Measurements from ENCODE around the gene ZFAND6.
"Not testable (repeated sequence)": the region's sequence is repeated elsewhere in the genome, so short reads cannot be mapped to it uniquely, and the experiment has no call there.

Gene ZFAND6

DNA sequence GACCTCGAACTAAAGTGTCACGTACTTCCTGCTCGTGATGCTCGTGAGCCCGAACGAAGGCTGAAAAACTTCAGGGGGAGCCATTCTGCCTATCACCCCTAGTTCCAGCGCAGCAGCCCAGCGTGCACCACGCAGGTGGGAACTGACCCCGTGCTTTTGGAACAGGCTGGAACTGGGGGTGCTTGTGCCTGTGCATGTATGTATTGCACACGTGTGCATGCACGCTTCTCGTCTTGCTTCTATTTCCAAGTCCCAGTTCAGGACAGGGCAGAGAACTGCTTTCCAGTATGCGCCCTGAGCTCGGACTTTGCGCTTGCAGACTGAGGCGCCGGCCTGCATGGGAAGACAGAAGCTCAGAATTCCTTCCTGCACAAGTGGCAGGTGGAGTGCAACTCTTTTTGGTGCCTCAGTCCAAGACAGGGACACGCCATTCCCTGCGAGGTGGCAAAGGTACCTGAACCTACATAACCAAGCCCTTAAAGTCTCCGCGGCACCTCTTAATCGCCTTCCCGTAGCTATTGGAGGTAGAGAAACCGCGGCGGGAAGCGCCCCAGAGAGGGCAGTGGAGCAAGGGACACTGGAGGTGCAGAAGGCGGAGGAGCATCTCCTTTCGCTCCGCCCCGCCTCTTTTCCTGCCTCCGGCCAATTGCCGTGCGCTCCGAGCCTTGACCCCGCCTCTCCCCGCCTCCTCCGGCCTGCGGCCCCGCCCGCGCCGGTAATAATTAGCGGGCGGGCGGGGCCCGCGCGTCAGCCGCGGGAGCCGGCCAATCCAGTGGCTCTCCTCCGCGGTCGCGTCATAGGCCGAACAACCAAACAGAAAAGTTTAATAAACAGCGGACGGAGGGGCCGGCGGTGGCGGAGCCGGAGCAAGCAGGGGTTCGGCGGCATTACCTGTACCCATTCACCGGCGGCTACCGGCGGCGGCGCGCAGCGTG, at the start of gene ZFAND6:
TSS of gene ZFAND6 (plus strand) at position 826 of the 935 bp plus-strand sequence. CDS start 60,669 bp downstream, outside the sequence.
- peak within 1 kb of the TSS; percentile 71 for H3K9ac ChIP-seq (ENCODE audit: low read depth, low read length, poor library complexity, severe bottlenecking)
- no peaks in the 10 kb centered on the region for H3K9me2 ChIP-seq (replicated peaks; ENCODE audit: low read depth, low read length)
- H3K4me2 ChIP-seq (ENCODE audit: low read depth, low read length, poor library complexity, severe bottlenecking), result peak within 1 kb of the TSS; percentile 98
- H3F3A ChIP-seq (ENCODE audit: low read depth), result peaks cover 4% of the 10 kb centered on the region; the same call in 1 of the 2 replicates
- peaks cover 29% of the 10 kb centered on the region for H4K20me1 ChIP-seq (ENCODE audit: insufficient read depth, low read length, poor library complexity, severe bottlenecking)
- H2AFZ ChIP-seq (ENCODE audit: low read length), result peak within 1 kb of the TSS; percentile 99
- peaks cover 34% of the 10 kb centered on the region for H3K4me1 ChIP-seq (ENCODE audit: insufficient read depth, low read length, poor library complexity, severe bottlenecking)
- peak within 1 kb of the TSS; percentile 81 for H3K4me3 ChIP-seq (ENCODE audit: low read length, poor library complexity, severe bottlenecking)
- peaks cover 41% of the 10 kb centered on the region for H3K79me2 ChIP-seq (ENCODE audit: insufficient read depth, low read length)
- TF ChIP-seq EZH2phosphoT487 (IDR thresholded peaks at IDR 0.05; ENCODE audit: borderline replicate concordance), result no peak
- TF ChIP-seq, protein P1, sequence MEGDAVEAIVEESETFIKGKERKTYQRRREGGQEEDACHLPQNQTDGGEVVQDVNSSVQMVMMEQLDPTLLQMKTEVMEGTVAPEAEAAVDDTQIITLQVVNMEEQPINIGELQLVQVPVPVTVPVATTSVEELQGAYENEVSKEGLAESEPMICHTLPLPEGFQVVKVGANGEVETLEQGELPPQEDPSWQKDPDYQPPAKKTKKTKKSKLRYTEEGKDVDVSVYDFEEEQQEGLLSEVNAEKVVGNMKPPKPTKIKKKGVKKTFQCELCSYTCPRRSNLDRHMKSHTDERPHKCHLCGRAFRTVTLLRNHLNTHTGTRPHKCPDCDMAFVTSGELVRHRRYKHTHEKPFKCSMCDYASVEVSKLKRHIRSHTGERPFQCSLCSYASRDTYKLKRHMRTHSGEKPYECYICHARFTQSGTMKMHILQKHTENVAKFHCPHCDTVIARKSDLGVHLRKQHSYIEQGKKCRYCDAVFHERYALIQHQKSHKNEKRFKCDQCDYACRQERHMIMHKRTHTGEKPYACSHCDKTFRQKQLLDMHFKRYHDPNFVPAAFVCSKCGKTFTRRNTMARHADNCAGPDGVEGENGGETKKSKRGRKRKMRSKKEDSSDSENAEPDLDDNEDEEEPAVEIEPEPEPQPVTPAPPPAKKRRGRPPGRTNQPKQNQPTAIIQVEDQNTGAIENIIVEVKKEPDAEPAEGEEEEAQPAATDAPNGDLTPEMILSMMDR (conservative IDR thresholded peaks at IDR 0.05; ENCODE audit: low read length), result no peak
- H3K27me3 ChIP-seq (ENCODE audit: insufficient read depth, low read length, poor library complexity, severe bottlenecking), result no peaks in the 10 kb centered on the region
- no peaks in the 10 kb centered on the region for H3K36me3 ChIP-seq (ENCODE audit: insufficient read depth, low read length)
- no peaks in the 10 kb centered on the region for H3K9me3 ChIP-seq (ENCODE audit: insufficient read depth, low read depth, low read length)

DNA sequence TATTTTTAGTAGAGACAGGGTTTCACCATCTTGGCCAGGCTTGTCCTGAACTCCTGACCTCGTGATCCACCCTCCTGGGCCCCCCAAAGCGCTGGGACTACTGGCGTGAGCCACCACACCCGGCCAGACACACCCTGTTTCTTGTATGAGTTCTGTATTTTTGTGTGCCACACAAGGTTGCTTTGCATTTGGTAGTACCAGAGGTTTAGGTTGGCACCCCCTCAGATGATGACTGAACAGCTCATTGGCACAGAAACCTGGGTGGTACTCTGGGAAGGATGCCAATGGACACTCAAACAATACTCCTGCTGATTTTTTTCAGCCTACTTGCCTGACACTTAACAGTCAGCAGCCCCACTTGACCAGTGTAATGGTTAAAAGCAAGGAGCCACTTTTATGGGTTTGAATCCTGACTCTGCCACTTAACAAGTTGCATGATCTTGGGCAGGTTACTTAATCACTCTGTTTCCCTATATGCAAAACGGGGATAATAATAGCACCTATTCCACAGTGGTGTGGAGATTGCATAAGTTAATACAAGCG, 49.3 kb upstream of the ZFAND6 start:
- no peak overlapping the region for H3K9ac ChIP-seq (ENCODE audit: low read depth, low read length, poor library complexity, severe bottlenecking)
- H3K27me3 ChIP-seq (ENCODE audit: insufficient read depth, low read length, poor library complexity, severe bottlenecking), result no peaks in the 10 kb centered on the region
- H3K9me2 ChIP-seq (replicated peaks; ENCODE audit: low read depth, low read length), result no peaks in the 10 kb centered on the region
- no peaks in the 10 kb centered on the region for H3F3A ChIP-seq (ENCODE audit: low read depth)
- H2AFZ ChIP-seq (ENCODE audit: low read length), result no peak overlapping the region
- H3K9me3 ChIP-seq (ENCODE audit: insufficient read depth, low read depth, low read length), result no peaks in the 10 kb centered on the region
- no peak overlapping the region for H3K4me3 ChIP-seq (ENCODE audit: low read length, poor library complexity, severe bottlenecking)
- no peaks in the 10 kb centered on the region for H3K4me1 ChIP-seq (ENCODE audit: insufficient read depth, low read length, poor library complexity, severe bottlenecking)
- TF ChIP-seq, protein P1 (conservative IDR thresholded peaks at IDR 0.05; ENCODE audit: low read length), result no peak
- no peak for TF ChIP-seq EZH2phosphoT487 (IDR thresholded peaks at IDR 0.05; ENCODE audit: borderline replicate concordance)
- no peak overlapping the region for H3K4me2 ChIP-seq (ENCODE audit: low read depth, low read length, poor library complexity, severe bottlenecking)
- H4K20me1 ChIP-seq (ENCODE audit: insufficient read depth, low read length, poor library complexity, severe bottlenecking), result no peaks in the 10 kb centered on the region
- no peaks in the 10 kb centered on the region for H3K36me3 ChIP-seq (ENCODE audit: insufficient read depth, low read length)
- no peaks in the 10 kb centered on the region for H3K79me2 ChIP-seq (ENCODE audit: insufficient read depth, low read length)

DNA sequence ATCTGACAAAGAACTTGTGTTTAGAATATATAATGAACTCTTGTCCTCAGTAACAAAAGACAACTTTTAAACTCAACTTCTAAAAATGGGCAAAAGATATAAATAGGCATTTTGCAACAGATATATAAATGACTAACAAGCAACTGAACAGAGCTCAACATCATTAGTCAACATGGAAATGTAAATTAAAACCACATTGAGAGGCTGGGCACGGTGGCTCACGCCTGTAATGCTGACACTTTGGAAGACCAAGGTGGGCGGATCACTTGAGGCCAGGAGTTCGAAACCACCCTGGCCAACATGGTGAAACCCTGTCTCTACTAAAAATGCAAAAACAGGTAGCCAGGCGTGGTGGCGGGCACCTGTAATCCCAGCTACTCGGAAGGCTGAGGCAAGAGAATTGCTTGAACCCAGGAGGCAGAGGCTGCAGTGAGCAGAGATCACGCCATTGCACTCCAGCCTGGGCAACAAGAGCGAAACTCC, 48.4 kb upstream of the ZFAND6 start:
- not testable (repeated sequence) for H3K9me3 ChIP-seq (ENCODE audit: insufficient read depth, low read depth, low read length); H4K20me1 ChIP-seq (ENCODE audit: insufficient read depth, low read length, poor library complexity, severe bottlenecking); H3K27me3 ChIP-seq (ENCODE audit: insufficient read depth, low read length, poor library complexity, severe bottlenecking); H3F3A ChIP-seq (ENCODE audit: low read depth); H3K4me3 ChIP-seq (ENCODE audit: low read length, poor library complexity, severe bottlenecking); H3K4me2 ChIP-seq (ENCODE audit: low read depth, low read length, poor library complexity, severe bottlenecking); H2AFZ ChIP-seq (ENCODE audit: low read length); H3K9ac ChIP-seq (ENCODE audit: low read depth, low read length, poor library complexity, severe bottlenecking); H3K36me3 ChIP-seq (ENCODE audit: insufficient read depth, low read length); H3K79me2 ChIP-seq (ENCODE audit: insufficient read depth, low read length); H3K4me1 ChIP-seq (ENCODE audit: insufficient read depth, low read length, poor library complexity, severe bottlenecking); H3K9me2 ChIP-seq (replicated peaks; ENCODE audit: low read depth, low read length)
